GM23248 (cell line): ENCODE results near the gene FBF1.

ENCODE experiments used
- EZH2 ChIP-seq: fragments of 200-600 bp; sonication (generic); IDR thresholded peaks from 2 replicates; pipeline ENCODE4 v1.6.1; 2018; ENCODE audit warnings: antibody characterized with exemption, mild to moderate bottlenecking; ENCODE audit not compliant: insufficient read depth, poor library complexity, severe bottlenecking
- EZH2phosphoT487 ChIP-seq: fragments of 200-600 bp; sonication (generic); IDR thresholded peaks from 2 replicates; pipeline ENCODE4 v1.6.1; 2018; ENCODE audit warnings: antibody characterized with exemption, moderate library complexity, mild to moderate bottlenecking, low read depth; ENCODE audit not compliant: insufficient read depth

GRCh38 chr17:75895370-75896155, 45.3 kb downstream of the FBF1 start:
- TF ChIP-seq EZH2phosphoT487, result no peak
- TF ChIP-seq EZH2, result no peak
